ENCODE data around the gene WASHC1. TPM values are rescaled to one million over a fixed set of nuclear protein-coding genes. Genes with fewer than 3 reads are reported as not detected.
"Not testable (repeated sequence)": the region's sequence is repeated elsewhere in the genome, so short reads cannot be mapped to it uniquely, and the experiment has no call there.

The WASHC1 gene
- 16.9 TPM for polyA plus RNA-seq (2013, experiment 1 of 2)
- 14.2 TPM for polyA plus RNA-seq (2013, experiment 2 of 2)

- not testable (repeated sequence) for H3K36me3 ChIP-seq (ENCODE audit: control insufficient read depth, insufficient read depth, low read length); H3K9me3 ChIP-seq (ENCODE audit: control insufficient read depth, low read length); H3K27ac ChIP-seq (ENCODE audit: low read depth, low read length, severe bottlenecking); H3K4me1 ChIP-seq (ENCODE audit: control insufficient read depth, insufficient read depth, low read length, poor library complexity, severe bottlenecking)
- WGBS, 2 experiments (ENCODE audit: insufficient coverage in 2 of 2): no CpG with 5 or more reads among the region's 20 CpGs
- peak within 1 kb of the TSS; percentile 33 for H3K4me3 ChIP-seq (ENCODE audit: extremely low read depth, insufficient read depth, low read length, poor library complexity, severe bottlenecking)
Observed at GRCh38 chr9:29356-29755, at the start of gene WASHC1. TSS of gene WASHC1 (minus strand) at chr9:29456. CDS start at chr9:24999, 4,457 bp downstream.

GRCh38 chr9:78333-78732 lies 49.1 kb upstream of the WASHC1 start:
- H3K9me3 ChIP-seq (ENCODE audit: control insufficient read depth, low read length); H3K27ac ChIP-seq (ENCODE audit: low read depth, low read length, severe bottlenecking); H3K36me3 ChIP-seq (ENCODE audit: control insufficient read depth, insufficient read depth, low read length); H3K4me3 ChIP-seq (ENCODE audit: extremely low read depth, insufficient read depth, low read length, poor library complexity, severe bottlenecking); H3K4me1 ChIP-seq (ENCODE audit: control insufficient read depth, insufficient read depth, low read length, poor library complexity, severe bottlenecking): not testable (repeated sequence)
- 67% methylated on average over 1 of the region's 3 CpGs; no CpG with 5 or more reads in 1 of the 2 experiments for WGBS, 2 experiments (ENCODE audit: insufficient coverage in 2 of 2)

DNA sequence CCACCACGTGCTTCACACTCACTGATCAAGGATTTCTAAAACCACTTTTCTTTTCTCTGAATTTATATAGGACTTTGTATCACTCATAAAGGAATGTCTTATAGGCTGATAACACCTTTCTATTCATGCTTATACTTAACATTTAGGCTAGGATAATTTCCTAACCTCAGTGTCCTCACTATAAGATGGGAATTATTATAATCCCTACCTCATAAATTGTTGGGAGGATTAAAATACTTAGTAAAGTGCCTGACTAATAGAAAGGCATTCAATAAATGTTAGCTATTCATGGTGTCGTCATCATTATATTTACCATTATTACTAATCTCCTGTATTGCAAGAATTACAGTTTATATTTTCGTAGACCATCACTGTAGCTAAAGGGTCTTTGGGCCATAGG lies 47.1 kb upstream of the WASHC1 start:
- WGBS, 2 experiments (ENCODE audit: insufficient coverage in 2 of 2): no CpG with 5 or more reads among the region's 3 CpGs
- not testable (repeated sequence) for H3K4me3 ChIP-seq (ENCODE audit: extremely low read depth, insufficient read depth, low read length, poor library complexity, severe bottlenecking); H3K36me3 ChIP-seq (ENCODE audit: control insufficient read depth, insufficient read depth, low read length); H3K27ac ChIP-seq (ENCODE audit: low read depth, low read length, severe bottlenecking); H3K9me3 ChIP-seq (ENCODE audit: control insufficient read depth, low read length); H3K4me1 ChIP-seq (ENCODE audit: control insufficient read depth, insufficient read depth, low read length, poor library complexity, severe bottlenecking)

DNA sequence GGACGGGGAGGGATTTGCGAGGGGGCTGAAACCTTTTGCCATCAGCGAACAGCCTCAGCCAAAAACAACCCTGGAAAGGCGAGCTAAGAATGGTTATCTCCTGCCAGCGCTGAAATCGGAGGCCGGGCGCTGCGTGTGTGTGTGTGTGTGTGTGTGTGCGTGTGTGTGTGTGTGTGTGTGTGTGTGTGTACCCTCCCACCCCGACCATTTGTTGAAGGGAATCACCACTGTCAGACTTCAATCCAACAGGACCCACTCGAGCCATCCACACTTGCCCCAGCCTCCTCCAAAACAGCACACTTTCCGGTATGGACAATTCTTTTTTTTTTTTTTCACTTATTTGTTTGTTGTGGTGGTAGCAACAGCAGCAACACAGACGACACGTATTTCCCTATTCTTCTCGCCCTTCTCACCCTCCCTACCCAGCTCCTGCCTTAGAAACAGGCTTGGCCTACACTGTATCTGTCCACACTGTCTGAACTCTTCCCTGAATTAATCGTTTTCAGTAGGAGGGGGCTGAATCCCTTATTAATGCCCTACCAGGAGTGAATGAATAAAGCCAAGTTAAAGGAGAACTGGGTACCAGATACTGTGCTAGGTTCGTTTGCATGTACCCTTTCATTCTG lies 44.8 kb upstream of the WASHC1 start:
- H3K4me3 ChIP-seq (ENCODE audit: extremely low read depth, insufficient read depth, low read length, poor library complexity, severe bottlenecking): peak overlapping the region; percentile 21
- no CpG with 5 or more reads among the region's 18 CpGs for WGBS, 2 experiments (ENCODE audit: insufficient coverage in 2 of 2)

DNA sequence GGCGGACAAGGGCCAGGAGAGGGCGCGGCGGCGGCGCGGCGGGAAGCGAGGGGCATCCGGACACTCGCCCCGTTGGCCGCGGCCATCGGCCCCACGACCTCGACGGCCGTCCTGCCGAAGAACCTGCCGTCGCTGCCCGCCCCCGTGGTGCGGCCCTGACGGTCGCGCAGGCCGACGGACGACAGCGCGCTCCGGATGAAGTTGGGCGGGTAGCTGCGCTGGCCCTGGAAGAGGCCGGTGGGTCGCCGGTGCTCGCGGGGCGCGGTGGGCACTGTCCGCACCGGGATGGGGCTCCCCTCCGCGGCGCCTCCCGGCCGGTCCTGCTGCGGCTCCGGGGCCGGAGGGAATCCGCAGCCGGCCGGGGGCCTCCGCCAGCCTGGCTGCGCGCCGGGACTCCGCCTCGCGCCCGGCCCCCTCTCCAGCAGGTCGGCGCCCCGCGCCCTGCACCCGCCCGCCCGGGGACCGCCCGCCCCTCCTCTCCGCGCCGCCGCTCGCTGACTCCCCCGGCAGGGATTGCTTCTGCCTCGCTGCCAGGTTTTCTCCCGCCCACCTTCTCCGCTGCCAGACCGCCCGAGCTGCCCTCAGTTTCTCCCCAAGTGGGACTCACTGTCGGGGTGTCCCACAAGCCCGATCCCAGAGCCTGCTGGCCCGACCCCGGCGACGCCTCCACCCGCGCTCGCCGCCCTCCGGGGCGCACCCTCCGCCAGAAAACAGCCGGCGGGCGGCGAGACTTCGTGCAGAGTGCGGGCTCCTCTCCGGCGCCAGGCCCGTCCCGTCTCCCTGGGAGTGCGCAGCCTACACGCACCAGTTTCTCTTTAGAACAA lies 44.0 kb upstream of the WASHC1 start:
- H3K27ac ChIP-seq (ENCODE audit: low read depth, low read length, severe bottlenecking); H3K36me3 ChIP-seq (ENCODE audit: control insufficient read depth, insufficient read depth, low read length); H3K9me3 ChIP-seq (ENCODE audit: control insufficient read depth, low read length); H3K4me1 ChIP-seq (ENCODE audit: control insufficient read depth, insufficient read depth, low read length, poor library complexity, severe bottlenecking): not testable (repeated sequence)
- WGBS, 2 experiments (ENCODE audit: insufficient coverage in 2 of 2): 1% methylated on average over 70 to 83 of the region's 109 CpGs
- H3K4me3 ChIP-seq (ENCODE audit: extremely low read depth, insufficient read depth, low read length, poor library complexity, severe bottlenecking): peak overlapping the region; percentile 21

More for the DNA sequence above, 44.8 kb upstream of the WASHC1 start:
- not testable (repeated sequence) for H3K4me1 ChIP-seq (ENCODE audit: control insufficient read depth, insufficient read depth, low read length, poor library complexity, severe bottlenecking); H3K9me3 ChIP-seq (ENCODE audit: control insufficient read depth, low read length); H3K36me3 ChIP-seq (ENCODE audit: control insufficient read depth, insufficient read depth, low read length); H3K27ac ChIP-seq (ENCODE audit: low read depth, low read length, severe bottlenecking)

DNA sequence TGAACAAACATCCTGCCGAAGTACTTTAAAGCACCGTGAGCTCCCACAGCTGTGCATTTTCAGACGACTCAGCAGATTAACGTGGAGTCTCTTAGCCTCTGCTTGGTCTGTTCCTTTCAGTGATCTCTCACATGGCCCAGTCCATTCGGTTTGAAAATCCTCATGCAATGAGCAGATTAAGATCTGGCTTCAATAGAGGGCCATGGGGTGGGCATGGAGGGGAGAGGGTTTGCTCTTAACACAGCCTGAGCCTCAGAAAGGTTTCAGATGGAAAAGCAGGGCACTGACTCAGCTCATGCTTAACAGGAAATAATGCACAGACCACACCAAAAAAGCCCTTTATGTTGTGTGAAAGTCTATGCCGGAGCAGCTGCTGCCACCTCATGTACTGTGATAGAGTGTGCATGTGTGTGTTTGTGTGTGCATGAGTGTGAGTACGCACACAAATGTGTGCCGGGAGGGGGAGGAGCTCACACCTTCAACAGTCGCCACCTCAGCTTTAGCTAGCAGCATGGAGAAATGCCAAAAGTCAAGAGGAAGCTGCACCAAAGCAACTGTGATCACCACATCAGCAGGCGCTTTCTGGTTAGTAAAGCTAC lies 33.9 kb upstream of the WASHC1 start:
- WGBS, 2 experiments (ENCODE audit: insufficient coverage in 2 of 2): 0 to 30% methylated on average over 1 to 2 of the region's 10 CpGs
- not testable (repeated sequence) for H3K27ac ChIP-seq (ENCODE audit: low read depth, low read length, severe bottlenecking)

GRCh38 chr9:52678-53077 lies 23.4 kb upstream of the WASHC1 start:
- not testable (repeated sequence) for H3K27ac ChIP-seq (ENCODE audit: low read depth, low read length, severe bottlenecking); H3K4me1 ChIP-seq (ENCODE audit: control insufficient read depth, insufficient read depth, low read length, poor library complexity, severe bottlenecking); H3K9me3 ChIP-seq (ENCODE audit: control insufficient read depth, low read length); H3K36me3 ChIP-seq (ENCODE audit: control insufficient read depth, insufficient read depth, low read length); H3K4me3 ChIP-seq (ENCODE audit: extremely low read depth, insufficient read depth, low read length, poor library complexity, severe bottlenecking)
- WGBS, 2 experiments (ENCODE audit: insufficient coverage in 2 of 2): no CpG with 5 or more reads among the region's 2 CpGs

More for the DNA sequence above, 33.9 kb upstream of the WASHC1 start:
- not testable (repeated sequence) for H3K4me1 ChIP-seq (ENCODE audit: control insufficient read depth, insufficient read depth, low read length, poor library complexity, severe bottlenecking); H3K4me3 ChIP-seq (ENCODE audit: extremely low read depth, insufficient read depth, low read length, poor library complexity, severe bottlenecking); H3K9me3 ChIP-seq (ENCODE audit: control insufficient read depth, low read length); H3K36me3 ChIP-seq (ENCODE audit: control insufficient read depth, insufficient read depth, low read length)

DNA sequence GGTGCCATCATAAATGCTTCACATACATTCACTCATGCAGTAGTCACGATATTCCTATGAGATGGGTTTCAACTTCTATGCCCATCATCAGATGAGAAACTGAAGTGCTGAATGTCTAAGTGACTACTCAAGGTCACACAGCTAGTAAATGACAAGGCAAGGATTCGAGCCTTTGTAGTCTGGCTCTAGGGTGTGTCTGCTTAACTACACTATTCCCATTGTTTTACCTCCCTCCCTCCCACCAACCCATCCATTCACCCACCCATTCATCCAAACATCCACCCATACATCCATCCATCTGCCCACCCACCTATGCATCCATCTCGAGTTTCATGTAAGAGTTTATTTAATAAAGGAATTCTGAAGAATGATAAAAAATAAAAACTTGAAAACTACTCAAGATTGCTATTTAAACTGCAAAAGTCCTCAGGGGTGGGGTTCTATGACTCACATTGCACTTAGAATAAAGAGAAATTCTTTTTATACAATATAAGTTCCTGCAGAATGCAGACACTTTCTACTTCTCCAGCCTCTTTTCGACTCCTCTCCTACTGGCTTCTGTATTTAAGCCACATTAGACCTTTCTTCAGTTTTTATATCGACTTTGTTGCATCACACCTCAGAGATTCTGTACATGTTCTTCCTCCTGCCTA lies 19.1 kb upstream of the WASHC1 start:
- WGBS, 2 experiments (ENCODE audit: insufficient coverage in 2 of 2): 60 to 64% methylated on average over 2 to 3 of the region's 5 CpGs
- H3K36me3 ChIP-seq (ENCODE audit: control insufficient read depth, insufficient read depth, low read length); H3K27ac ChIP-seq (ENCODE audit: low read depth, low read length, severe bottlenecking); H3K9me3 ChIP-seq (ENCODE audit: control insufficient read depth, low read length); H3K4me3 ChIP-seq (ENCODE audit: extremely low read depth, insufficient read depth, low read length, poor library complexity, severe bottlenecking); H3K4me1 ChIP-seq (ENCODE audit: control insufficient read depth, insufficient read depth, low read length, poor library complexity, severe bottlenecking): not testable (repeated sequence)

DNA sequence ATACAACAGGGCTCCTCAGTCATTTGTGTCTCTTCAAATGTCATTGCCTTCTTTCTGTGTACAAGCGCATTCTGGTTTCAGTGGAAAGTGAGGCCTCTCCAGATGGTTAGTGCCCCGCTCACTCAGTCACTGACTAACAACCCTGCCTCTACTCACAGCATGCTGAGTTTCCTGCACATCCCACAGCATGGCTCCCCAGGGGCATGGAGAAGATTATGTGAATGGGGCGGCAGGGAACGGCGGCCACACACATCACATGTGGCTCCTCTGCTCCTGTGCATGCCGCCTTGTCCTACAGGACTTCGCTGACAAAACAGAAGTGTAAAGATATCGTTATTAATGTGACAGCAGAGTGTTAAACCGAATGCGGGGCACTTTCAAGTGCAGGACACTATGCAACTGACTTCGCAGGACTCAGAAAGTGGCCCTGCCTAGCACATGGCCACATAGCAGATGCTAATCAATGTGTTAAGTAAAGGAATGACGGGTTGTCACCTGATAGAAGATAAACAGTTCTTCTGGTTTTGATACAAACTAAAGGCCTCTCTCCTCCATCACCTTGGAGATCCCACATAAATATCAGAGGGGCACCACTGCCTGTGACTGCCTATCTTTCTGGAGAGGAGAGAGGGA lies 17.5 kb upstream of the WASHC1 start:
- not testable (repeated sequence) for H3K4me1 ChIP-seq (ENCODE audit: control insufficient read depth, insufficient read depth, low read length, poor library complexity, severe bottlenecking); H3K9me3 ChIP-seq (ENCODE audit: control insufficient read depth, low read length); H3K36me3 ChIP-seq (ENCODE audit: control insufficient read depth, insufficient read depth, low read length); H3K4me3 ChIP-seq (ENCODE audit: extremely low read depth, insufficient read depth, low read length, poor library complexity, severe bottlenecking); H3K27ac ChIP-seq (ENCODE audit: low read depth, low read length, severe bottlenecking)
- 89% methylated on average over 3 of the region's 12 CpGs; no CpG with 5 or more reads in 1 of the 2 experiments for whole genome bisulfite sequencing, 2 experiments (ENCODE audit: insufficient coverage in 2 of 2)

DNA sequence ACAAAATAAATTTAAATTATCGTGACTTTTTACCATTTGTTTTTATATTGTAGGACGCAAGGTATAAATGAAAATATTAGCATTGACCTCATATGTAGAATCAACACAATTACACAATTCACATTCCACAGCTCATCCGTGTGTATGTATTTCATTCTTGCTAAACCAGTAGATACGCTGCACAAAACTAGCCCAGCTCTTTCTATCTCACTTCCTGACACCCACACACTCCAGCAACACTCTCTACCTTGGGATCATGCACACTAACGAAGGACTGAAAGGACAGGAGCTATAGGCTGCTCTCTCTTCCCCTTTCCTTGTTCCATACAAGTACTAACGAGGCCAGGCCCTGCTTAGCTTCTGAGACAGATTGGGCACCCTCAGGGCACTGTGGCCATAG lies 16.9 kb upstream of the WASHC1 start:
- H3K36me3 ChIP-seq (ENCODE audit: control insufficient read depth, insufficient read depth, low read length); H3K27ac ChIP-seq (ENCODE audit: low read depth, low read length, severe bottlenecking); H3K9me3 ChIP-seq (ENCODE audit: control insufficient read depth, low read length); H3K4me1 ChIP-seq (ENCODE audit: control insufficient read depth, insufficient read depth, low read length, poor library complexity, severe bottlenecking); H3K4me3 ChIP-seq (ENCODE audit: extremely low read depth, insufficient read depth, low read length, poor library complexity, severe bottlenecking): not testable (repeated sequence)
- WGBS, 2 experiments (ENCODE audit: insufficient coverage in 2 of 2): 43 to 73% methylated on average over 2 to 3 of the region's 6 CpGs

Measured in mesodermal cell (in vitro differentiated cells).